ENCODE measurements around the gene SLC38A9. TPM values are rescaled to one million over a fixed set of nuclear protein-coding genes. Genes with fewer than 3 reads are reported as not detected.

SLC38A9 gene
- total and polyA plus RNA-seq, 2 of the 8 experiments (the other 6 are each of a cell fraction or from before 2014, with no cell fraction given): 29.2 to 43.7 TPM

DNA sequence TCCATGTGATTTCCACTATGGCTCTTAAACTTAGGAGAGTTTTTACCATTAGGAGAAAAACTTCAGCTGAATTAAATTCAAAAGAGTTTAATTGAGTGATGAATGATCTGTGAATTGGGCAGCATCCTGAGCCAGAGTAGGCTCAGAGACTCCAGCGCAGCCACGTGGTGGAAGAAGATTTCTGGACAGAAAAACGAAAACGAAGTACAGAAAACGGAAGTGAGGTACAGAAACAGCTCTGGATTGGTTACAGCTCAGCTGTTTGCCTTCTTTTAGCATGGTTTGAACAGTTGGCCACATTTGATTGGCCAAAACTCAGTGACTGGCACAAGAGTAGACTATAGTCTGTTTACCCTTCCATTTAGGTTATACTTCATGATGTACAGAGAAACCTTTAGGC, 108.2 kb downstream of the SLC38A9 start:
- CTCF ChIA-PET (ENCODE audit: partially characterized antibody): no interaction called here
- TF ChIP-seq, protein P1, sequence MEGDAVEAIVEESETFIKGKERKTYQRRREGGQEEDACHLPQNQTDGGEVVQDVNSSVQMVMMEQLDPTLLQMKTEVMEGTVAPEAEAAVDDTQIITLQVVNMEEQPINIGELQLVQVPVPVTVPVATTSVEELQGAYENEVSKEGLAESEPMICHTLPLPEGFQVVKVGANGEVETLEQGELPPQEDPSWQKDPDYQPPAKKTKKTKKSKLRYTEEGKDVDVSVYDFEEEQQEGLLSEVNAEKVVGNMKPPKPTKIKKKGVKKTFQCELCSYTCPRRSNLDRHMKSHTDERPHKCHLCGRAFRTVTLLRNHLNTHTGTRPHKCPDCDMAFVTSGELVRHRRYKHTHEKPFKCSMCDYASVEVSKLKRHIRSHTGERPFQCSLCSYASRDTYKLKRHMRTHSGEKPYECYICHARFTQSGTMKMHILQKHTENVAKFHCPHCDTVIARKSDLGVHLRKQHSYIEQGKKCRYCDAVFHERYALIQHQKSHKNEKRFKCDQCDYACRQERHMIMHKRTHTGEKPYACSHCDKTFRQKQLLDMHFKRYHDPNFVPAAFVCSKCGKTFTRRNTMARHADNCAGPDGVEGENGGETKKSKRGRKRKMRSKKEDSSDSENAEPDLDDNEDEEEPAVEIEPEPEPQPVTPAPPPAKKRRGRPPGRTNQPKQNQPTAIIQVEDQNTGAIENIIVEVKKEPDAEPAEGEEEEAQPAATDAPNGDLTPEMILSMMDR (IDR thresholded peaks at IDR 0.05; ENCODE audit: control extremely low read depth in 1 of 3, insufficient read depth in 1 of 3, low read depth in 1 of 3, low read length in 3 of 3): 0 out of 4 replicates have a peak, but pooled peaks of 1 of the 3 experiments have one; percentile 9
- TF ChIP-seq RAD21 (IDR thresholded peaks at IDR 0.05 in 1 of 2, conservative IDR thresholded peaks at IDR 0.05 in 1 of 2; ENCODE audit: low read depth in 2 of 2, low read length in 2 of 2) (peak in 1 of 2 experiments; percentile 33; a peak in 2 of 4 replicates), TCF12 (IDR thresholded peaks at IDR 0.05; ENCODE audit: low read depth, low read length) (no peak)
- Histone ChIP-seq H2BK5ac (ENCODE audit: low read depth, low read length) (no peak overlapping the region), H3K4me3 (ENCODE audit: extremely low read depth in 1 of 4, insufficient read depth in 2 of 4, low read depth in 3 of 4, low read length in 4 of 4) (no peak overlapping the region), H3K23ac (ENCODE audit: insufficient read length) (no peak overlapping the region), H4K5ac (ENCODE audit: insufficient read length, low read depth, low read length) (no peak overlapping the region), H3K79me1 (ENCODE audit: low read depth, low read length) (no peaks in the 10 kb centered on the region), H3K56ac (replicated peaks; ENCODE audit: insufficient read length, low read depth, low read length) (no peak overlapping the region), H2AK5ac (ENCODE audit: low read depth, low read length) (no peak overlapping the region), H3K36me3 (ENCODE audit: control insufficient read depth in 2 of 4, insufficient read depth in 4 of 4, low read length in 3 of 4) (no peaks in the 10 kb centered on the region), H3K79me2 (ENCODE audit: control insufficient read depth in 1 of 2, insufficient read depth in 2 of 2, low read length in 2 of 2) (no peaks in the 10 kb centered on the region), H3K9ac (replicated peaks in 1 of 4; ENCODE audit: extremely low read depth in 1 of 4, low read depth in 3 of 4, low read length in 3 of 4) (no peak overlapping the region), H3K27me3 (replicated peaks in 1 of 4; ENCODE audit: control insufficient read depth in 3 of 4, extremely low read depth in 1 of 4, insufficient read depth in 3 of 4, low read length in 3 of 4) (no peaks in the 10 kb centered on the region), H2BK12ac (ENCODE audit: low read depth, low read length) (no peak overlapping the region), H2BK120ac (replicated peaks; ENCODE audit: low read depth, low read length) (peak overlapping the region; percentile 56), H3K18ac (ENCODE audit: extremely low read depth, low read length) (no peak overlapping the region), H2BK20ac (ENCODE audit: low read length) (0 out of 2 replicates have a peak overlapping the region, but pooled peaks have one; percentile 86), H3K4me1 (replicated peaks in 1 of 4; ENCODE audit: control insufficient read depth in 3 of 4, insufficient read depth in 4 of 4, low read length in 3 of 4) (peaks cover 0 to 10% (median 2%) of the 10 kb centered on the region in 4 experiments; a peak in 4 of 7 replicates), H2AFZ (ENCODE audit: low read length) (peak overlapping the region; percentile 17; the same call in 1 of the 2 replicates), H2BK15ac (ENCODE audit: low read length) (no peak overlapping the region), H3K23me2 (ENCODE audit: low read depth, low read length) (peaks cover 2% of the 10 kb centered on the region; the same call in 1 of the 2 replicates), H3K27ac (ENCODE audit: low read depth, low read length) (no peak overlapping the region), H3K4me2 (ENCODE audit: insufficient read depth in 1 of 2, low read depth in 2 of 2, low read length in 2 of 2) (no peak overlapping the region), H3K9me3 (ENCODE audit: insufficient read depth in 2 of 2, low read depth in 1 of 2, low read length in 1 of 2) (no peaks in the 10 kb centered on the region), H4K8ac (ENCODE audit: extremely low read depth, insufficient read depth, low read length) (no peak overlapping the region), H3K14ac (ENCODE audit: insufficient read length) (no peak overlapping the region), H4K91ac (replicated peaks; ENCODE audit: insufficient read length, low read length) (no peak overlapping the region), H3K4ac (replicated peaks; ENCODE audit: insufficient read length, low read depth, low read length) (no peak overlapping the region), H4K20me1 (replicated peaks in 1 of 2; ENCODE audit: control insufficient read depth in 1 of 2, insufficient read depth in 2 of 2, low read length in 2 of 2) (no peaks in the 10 kb centered on the region)
- FAIRE-seq: no peak
- WGBS, 2 experiments (ENCODE audit: extremely low coverage in 1 of 2, insufficient coverage in 1 of 2, insufficient read length in 1 of 2, insufficient replicate concordance in 2 of 2, low coverage in 1 of 2, low lambda C conversion rate in 2 of 2, missing lambda C conversion rate in 1 of 2): 83% methylated on average over 5 of the region's 5 CpGs; no CpG with 5 or more reads in 1 of the 2 experiments
- DNase-seq (ENCODE audit: low read depth in 1 of 2, low spot score in 2 of 2): peak in 1 of 2 experiments; percentile 30
- POLR2A ChIA-PET (ENCODE audit: partially characterized antibody): no interaction called here

All from H1 (cell line).